GM12874 (cell line): ENCODE results near the gene PPP1R12B.

Experiments
- CTCF ChIP-seq: IDR thresholded peaks from 2 replicates; pipeline ENCODE4 v1.5.1; 2011; ENCODE audit warnings: low read depth, mild to moderate bottlenecking, control low read depth, low read length, moderate library complexity; ENCODE audit not compliant: insufficient read depth

PPP1R12B gene

GRCh38 chr1:202561726-202562443 is 213.4 kb downstream of the PPP1R12B start:
- no peak for TF ChIP-seq CTCF

- no peak for TF ChIP-seq CTCF
Observed at GRCh38 chr1:202562444-202563060, 214.1 kb downstream of the PPP1R12B start.

- no peak for TF ChIP-seq CTCF
Observed at GRCh38 chr1:202563818-202564217, 215.3 kb downstream of the PPP1R12B start.

GRCh38 chr1:202564958-202565495 is 216.5 kb downstream of the PPP1R12B start:
- no peak for TF ChIP-seq CTCF

GRCh38 chr1:202565890-202566602 is 217.5 kb downstream of the PPP1R12B start:
- no peak for TF ChIP-seq CTCF

- TF ChIP-seq CTCF, result no peak
Observed at GRCh38 chr1:202567738-202568137, 219.2 kb downstream of the PPP1R12B start.

GRCh38 chr1:202568410-202568809 is 219.9 kb downstream of the PPP1R12B start:
- no peak for TF ChIP-seq CTCF
